ENCODE measurements around the gene MAPK7.

The MAPK7 gene

DNA sequence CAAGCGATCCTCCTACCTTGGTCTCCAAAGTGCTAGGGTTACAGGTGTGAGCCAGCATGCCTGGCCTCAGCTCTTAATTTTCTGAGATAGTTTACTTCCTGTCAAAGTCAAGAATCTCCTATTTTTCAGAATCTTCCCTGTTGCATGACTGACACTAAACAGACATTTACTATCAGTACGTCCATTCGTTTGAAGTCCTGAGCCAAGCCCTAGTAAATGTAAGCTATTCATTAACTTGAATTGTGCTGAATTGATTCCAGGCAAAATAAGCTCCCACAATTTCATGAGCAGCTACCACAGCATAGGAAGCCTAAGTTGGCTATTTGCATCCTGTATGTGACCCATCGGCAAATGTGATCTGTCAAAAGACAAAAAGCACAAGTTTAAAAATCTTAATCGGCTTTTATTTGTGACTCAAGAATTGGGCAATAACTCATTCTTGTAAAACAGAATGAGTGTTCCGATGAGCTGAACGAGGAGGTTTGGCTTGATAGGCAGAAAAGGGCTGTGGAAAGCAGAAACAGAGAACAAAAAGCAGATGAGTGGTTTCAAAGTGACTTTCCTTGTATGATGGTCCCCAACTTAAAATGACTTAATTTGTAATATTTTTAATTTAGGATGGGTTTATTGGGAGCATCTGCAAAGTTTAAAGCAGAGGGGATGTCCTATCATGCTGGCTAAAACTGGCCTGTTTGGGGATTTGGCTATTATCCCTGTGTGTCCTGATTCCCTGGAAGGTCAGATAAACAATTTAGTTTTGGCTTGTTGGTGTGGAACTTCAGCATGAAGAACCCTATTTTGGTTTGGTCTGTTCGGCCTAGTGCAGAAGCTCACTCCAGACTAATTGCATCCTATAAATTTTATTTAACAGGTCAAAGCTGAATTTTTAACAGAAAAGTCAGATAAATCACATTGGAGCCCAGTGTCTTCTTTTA, 46.9 kb downstream of the MAPK7 start:
- no peaks in the 10 kb centered on the region for H3K36me3 ChIP-seq
- no peaks in the 10 kb centered on the region for H3K4me1 ChIP-seq (ENCODE audit: control insufficient read depth in 1 of 2, insufficient read depth in 1 of 2, low read depth in 1 of 2, low read length in 1 of 2)
- H3K4me3 ChIP-seq (ENCODE audit: low read depth in 1 of 2, low read length in 1 of 2) = no peak overlapping the region
- H3K27ac ChIP-seq = no peak overlapping the region
- H3K27me3 ChIP-seq = no peaks in the 10 kb centered on the region
- no peaks in the 10 kb centered on the region for H3K9me3 ChIP-seq
- TF ChIP-seq, protein P1, sequence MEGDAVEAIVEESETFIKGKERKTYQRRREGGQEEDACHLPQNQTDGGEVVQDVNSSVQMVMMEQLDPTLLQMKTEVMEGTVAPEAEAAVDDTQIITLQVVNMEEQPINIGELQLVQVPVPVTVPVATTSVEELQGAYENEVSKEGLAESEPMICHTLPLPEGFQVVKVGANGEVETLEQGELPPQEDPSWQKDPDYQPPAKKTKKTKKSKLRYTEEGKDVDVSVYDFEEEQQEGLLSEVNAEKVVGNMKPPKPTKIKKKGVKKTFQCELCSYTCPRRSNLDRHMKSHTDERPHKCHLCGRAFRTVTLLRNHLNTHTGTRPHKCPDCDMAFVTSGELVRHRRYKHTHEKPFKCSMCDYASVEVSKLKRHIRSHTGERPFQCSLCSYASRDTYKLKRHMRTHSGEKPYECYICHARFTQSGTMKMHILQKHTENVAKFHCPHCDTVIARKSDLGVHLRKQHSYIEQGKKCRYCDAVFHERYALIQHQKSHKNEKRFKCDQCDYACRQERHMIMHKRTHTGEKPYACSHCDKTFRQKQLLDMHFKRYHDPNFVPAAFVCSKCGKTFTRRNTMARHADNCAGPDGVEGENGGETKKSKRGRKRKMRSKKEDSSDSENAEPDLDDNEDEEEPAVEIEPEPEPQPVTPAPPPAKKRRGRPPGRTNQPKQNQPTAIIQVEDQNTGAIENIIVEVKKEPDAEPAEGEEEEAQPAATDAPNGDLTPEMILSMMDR (IDR thresholded peaks at IDR 0.05) = no peak

DNA sequence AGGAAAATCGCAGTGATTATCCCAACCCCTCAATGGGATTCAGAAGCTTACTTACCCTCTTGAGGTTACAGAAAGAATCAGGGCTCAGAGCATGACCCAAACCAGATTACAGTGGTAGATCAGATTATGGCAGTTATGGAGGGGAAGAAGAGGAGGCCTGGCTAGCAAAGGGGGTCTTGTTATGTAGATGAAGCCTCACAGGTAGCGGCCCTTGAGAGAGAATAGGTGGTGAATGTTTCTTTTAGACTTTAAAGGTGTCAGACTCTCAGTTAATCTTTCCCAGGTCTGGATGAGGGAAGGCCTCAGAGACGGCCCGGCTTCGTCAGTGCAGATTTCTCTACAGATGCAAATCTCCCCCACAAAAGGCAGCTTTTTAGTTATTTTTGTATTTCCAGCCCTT, 48.3 kb downstream of the MAPK7 start:
- H3K27ac ChIP-seq = no peak overlapping the region
- H3K9me3 ChIP-seq = no peaks in the 10 kb centered on the region
- H3K27me3 ChIP-seq = no peaks in the 10 kb centered on the region
- no peaks in the 10 kb centered on the region for H3K4me1 ChIP-seq (ENCODE audit: control insufficient read depth in 1 of 2, insufficient read depth in 1 of 2, low read depth in 1 of 2, low read length in 1 of 2)
- H3K36me3 ChIP-seq = no peaks in the 10 kb centered on the region
- TF ChIP-seq, protein P1 (IDR thresholded peaks at IDR 0.05) = no peak
- H3K4me3 ChIP-seq (ENCODE audit: low read depth in 1 of 2, low read length in 1 of 2) = no peak overlapping the region

DNA sequence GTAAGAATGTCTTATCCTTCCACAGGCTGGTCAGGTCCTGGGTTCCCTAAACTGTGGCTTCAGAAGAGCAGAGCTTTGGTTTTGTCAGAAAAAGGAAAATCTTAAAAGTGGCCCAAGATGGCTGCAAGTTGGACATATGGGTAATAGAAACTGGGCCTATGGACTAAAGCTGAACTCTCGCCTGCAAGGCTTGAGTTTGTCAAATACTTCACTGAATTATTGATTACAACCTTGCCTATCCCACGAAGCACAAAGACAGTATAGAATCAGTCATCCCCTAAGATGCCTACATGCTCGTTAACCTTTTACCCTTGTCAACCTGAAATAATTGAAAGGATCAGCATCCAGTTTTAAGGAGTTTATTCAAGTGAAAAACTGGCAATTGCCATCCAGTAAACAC, 53.4 kb downstream of the MAPK7 start:
- Histone ChIP-seq H3K4me3 (ENCODE audit: low read depth in 1 of 2, low read length in 1 of 2) (no peak overlapping the region), H3K27ac (no peak overlapping the region), H3K9me3 (no peaks in the 10 kb centered on the region), H3K4me1 (ENCODE audit: control insufficient read depth in 1 of 2, insufficient read depth in 1 of 2, low read depth in 1 of 2, low read length in 1 of 2) (no peaks in the 10 kb centered on the region), H3K27me3 (no peaks in the 10 kb centered on the region), H3K36me3 (no peaks in the 10 kb centered on the region)
- TF ChIP-seq, protein P1 (IDR thresholded peaks at IDR 0.05) = no peak
